Spleen (tissue), 7 donors: ENCODE data around the gene TAF3.

Source experiments
- CTCF ChIP-seq, 11 experiments: fragments of 200-600 bp in 7 of 11; fragments of 450-650 bp in 4 of 11; sonication (generic) in 4 of 11; IDR thresholded peaks in 8 of 11; conservative IDR thresholded peaks in 3 of 11; 1 replicate in 7 of 11; 2 replicates in 4 of 11; pipeline versions ENCODE4 v1.4.0 to v1.8.0; 2016 to 2021; ENCODE audit warnings: antibody characterized with exemption in 11 of 11, inconsistent platforms in 4 of 11, mild to moderate bottlenecking in 1 of 11
- POLR2A ChIP-seq, 3 donors: fragments of 450-650 bp; IDR thresholded peaks; one replicate each; pipeline ENCODE4 v1.5.1; 2017; ENCODE audit warnings: antibody characterized with exemption in 3 of 3, mild to moderate bottlenecking in 1 of 3
- POLR2AphosphoS5 ChIP-seq, 3 donors: sonication (generic); formaldehyde crosslinking; IDR thresholded peaks; one replicate each; pipeline ENCODE4 v1.5.1; 2017; ENCODE audit warnings: antibody characterized with exemption in 3 of 3
- donor health status: DM: no; HTN: no; CAD: no; lungs with moderate emphysema.
- donor health status: DM: no; HTN: no; CAD: no.
- donor health status: DM: no; HTN: no; CAD: no.

- TF ChIP-seq CTCF (IDR thresholded peaks at IDR 0.05 in 8 of 11, conservative IDR thresholded peaks at IDR 0.05 in 3 of 11): no peak
- TF ChIP-seq POLR2A (IDR thresholded peaks at IDR 0.05): no peak
- no peak for TF ChIP-seq POLR2AphosphoS5 (IDR thresholded peaks at IDR 0.05)
These were observed 104.4 kb downstream of the TAF3 start for GRCh38 chr10:7922707-7923106.
